A549 (cell line): ENCODE measurements around the gene FCRL3.

Source experiments
- CEBPB ChIP-seq, 2 experiments: fragments of >200 bp in 1 of 2; sonication (Bioruptor Twin) in 1 of 2; formaldehyde crosslinking in 1 of 2; IDR thresholded peaks; 2 replicates each; pipeline ENCODE4 v1.6.1; 2012 to 2016
- FOSL2 ChIP-seq, 2 experiments: fragments of 450-650 bp in 1 of 2; fragments of >200 bp in 1 of 2; sonication (Bioruptor Twin) in 1 of 2; formaldehyde crosslinking; IDR thresholded peaks; 2 replicates each; pipeline versions ENCODE4 v1.5.0 to v1.6.1; 2016 to 2020; ENCODE audit warnings: mild to moderate bottlenecking in 1 of 2, moderate library complexity in 1 of 2
- JUN ChIP-seq, 2 experiments: fragments of >200 bp; sonication (Bioruptor Twin); formaldehyde crosslinking; IDR thresholded peaks; 2 replicates in 1 of 2; 3 replicates in 1 of 2; pipeline ENCODE4 v1.6.1; 2016 to 2017
- MAFK ChIP-seq: fragments of 450-650 bp; IDR thresholded peaks from 2 replicates; pipeline ENCODE4 v1.6.1; 2014; ENCODE audit not compliant: partially characterized antibody
- POLR2A ChIP-seq: IDR thresholded peaks from 2 replicates; pipeline ENCODE4 v1.6.1; 2012; ENCODE audit warnings: mild to moderate bottlenecking, low read length
- RFX5 ChIP-seq: fragments of 450-650 bp; IDR thresholded peaks from 2 replicates; pipeline ENCODE4 v1.7.1; 2014; ENCODE audit warnings: antibody characterized with exemption, mild to moderate bottlenecking, moderate library complexity
- SREBF2 ChIP-seq: fragments of 450-650 bp; IDR thresholded peaks from 2 replicates; pipeline ENCODE4 v1.6.1; 2014; ENCODE audit warnings: mild to moderate bottlenecking, moderate library complexity
- TP53 ChIP-seq: fragments of 250-450 bp; sonication (Bioruptor Pico); IDR thresholded peaks from 2 replicates; pipeline ENCODE4 v1.5.0; 2021; ENCODE audit warnings: mild to moderate bottlenecking, moderate library complexity
- ZSCAN20 ChIP-seq: fragments of 250-450 bp; sonication (Bioruptor Pico); IDR thresholded peaks from 2 replicates; pipeline ENCODE4 v1.8.0; 2022; ENCODE audit warnings: mild to moderate bottlenecking, moderate library complexity
- TF ChIP-seq, protein P1 (sequence below): fragments of >200 bp; sonication (Bioruptor Twin); formaldehyde crosslinking; IDR thresholded peaks from 3 replicates; pipeline ENCODE4 v1.5.1; 2016
- TF ChIP-seq, protein P2 (sequence below): IDR thresholded peaks from 2 replicates; pipeline ENCODE4 v1.6.1; 2012

DNA sequence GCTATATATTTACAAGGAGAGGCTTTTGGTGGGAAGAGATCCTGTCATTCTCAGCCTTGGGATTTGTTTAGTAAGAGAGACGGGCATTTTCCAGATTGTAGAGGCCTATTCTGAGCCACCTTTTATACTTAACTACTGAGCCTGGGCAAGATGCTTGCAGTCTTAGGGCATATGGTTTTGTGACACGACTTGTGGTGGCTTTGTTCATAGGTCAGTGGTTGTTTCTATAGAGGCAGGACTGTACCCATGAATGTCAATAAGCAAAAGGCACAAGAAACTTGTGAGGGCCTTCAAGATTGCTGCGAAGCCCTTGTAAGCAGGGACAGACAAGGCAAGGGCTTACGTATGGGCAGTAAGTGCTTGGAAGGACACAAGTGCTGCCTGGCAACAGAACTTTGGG lies 3.4 kb upstream of the FCRL3 start:
- TF ChIP-seq, protein P1, sequence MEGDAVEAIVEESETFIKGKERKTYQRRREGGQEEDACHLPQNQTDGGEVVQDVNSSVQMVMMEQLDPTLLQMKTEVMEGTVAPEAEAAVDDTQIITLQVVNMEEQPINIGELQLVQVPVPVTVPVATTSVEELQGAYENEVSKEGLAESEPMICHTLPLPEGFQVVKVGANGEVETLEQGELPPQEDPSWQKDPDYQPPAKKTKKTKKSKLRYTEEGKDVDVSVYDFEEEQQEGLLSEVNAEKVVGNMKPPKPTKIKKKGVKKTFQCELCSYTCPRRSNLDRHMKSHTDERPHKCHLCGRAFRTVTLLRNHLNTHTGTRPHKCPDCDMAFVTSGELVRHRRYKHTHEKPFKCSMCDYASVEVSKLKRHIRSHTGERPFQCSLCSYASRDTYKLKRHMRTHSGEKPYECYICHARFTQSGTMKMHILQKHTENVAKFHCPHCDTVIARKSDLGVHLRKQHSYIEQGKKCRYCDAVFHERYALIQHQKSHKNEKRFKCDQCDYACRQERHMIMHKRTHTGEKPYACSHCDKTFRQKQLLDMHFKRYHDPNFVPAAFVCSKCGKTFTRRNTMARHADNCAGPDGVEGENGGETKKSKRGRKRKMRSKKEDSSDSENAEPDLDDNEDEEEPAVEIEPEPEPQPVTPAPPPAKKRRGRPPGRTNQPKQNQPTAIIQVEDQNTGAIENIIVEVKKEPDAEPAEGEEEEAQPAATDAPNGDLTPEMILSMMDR = no peak
- TF ChIP-seq ZSCAN20 = no peak
- no peak for TF ChIP-seq POLR2A
- TF ChIP-seq CEBPB (IDR thresholded peaks at IDR 0.05) = no peak
- no peak for TF ChIP-seq FOSL2 (IDR thresholded peaks at IDR 0.05)
- TF ChIP-seq FOSL2 (CRISPR knock-in tag; IDR thresholded peaks at IDR 0.05) = no peak
- TF ChIP-seq, protein P2, sequence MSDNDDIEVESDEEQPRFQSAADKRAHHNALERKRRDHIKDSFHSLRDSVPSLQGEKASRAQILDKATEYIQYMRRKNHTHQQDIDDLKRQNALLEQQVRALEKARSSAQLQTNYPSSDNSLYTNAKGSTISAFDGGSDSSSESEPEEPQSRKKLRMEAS = no peak
- TF ChIP-seq RFX5 = no peak
- no peak for TF ChIP-seq SREBF2
- no peak for TF ChIP-seq JUN (IDR thresholded peaks at IDR 0.05)
- no peak for TF ChIP-seq MAFK
- TF ChIP-seq TP53 = no peak
